Measurements from ENCODE around the gene RALGDS.

RALGDS gene

GRCh38 chr9:133113949-133114885 is 6.8 kb downstream of the RALGDS start:
- peak overlapping the region; percentile 93 for H3K27ac ChIP-seq
- TF ChIP-seq CTCF (conservative IDR thresholded peaks at IDR 0.05) (no peak), ZFX (IDR thresholded peaks at IDR 0.05) (no peak)

GRCh38 chr9:133113163-133113948 is 7.7 kb downstream of the RALGDS start:
- peak overlapping the region; percentile 93 for H3K27ac ChIP-seq
- TF ChIP-seq CTCF (conservative IDR thresholded peaks at IDR 0.05) (no peak), ZFX (IDR thresholded peaks at IDR 0.05) (no peak)

- peak overlapping the region; percentile 93; the same call in 1 of the 2 replicates for H3K27ac ChIP-seq
- TF ChIP-seq ZFX (IDR thresholded peaks at IDR 0.05) (no peak), CTCF (conservative IDR thresholded peaks at IDR 0.05) (no peak)
Observed at GRCh38 chr9:133112663-133113026, 8.4 kb downstream of the RALGDS start.

- TF ChIP-seq ZFX (IDR thresholded peaks at IDR 0.05) (no peak), CTCF (conservative IDR thresholded peaks at IDR 0.05) (no peak)
- H3K27ac ChIP-seq: peak overlapping the region; percentile 93; the same call in 1 of the 2 replicates
Observed at GRCh38 chr9:133111808-133112662, 9.0 kb downstream of the RALGDS start.

GRCh38 chr9:133109931-133110650 is 10.9 kb downstream of the RALGDS start:
- TF ChIP-seq ZFX (IDR thresholded peaks at IDR 0.05): no peak
- TF ChIP-seq CTCF (conservative IDR thresholded peaks at IDR 0.05): no peak

GRCh38 chr9:133108794-133109641 is 12.0 kb downstream of the RALGDS start:
- no peak for TF ChIP-seq ZFX (IDR thresholded peaks at IDR 0.05)
- TF ChIP-seq CTCF (conservative IDR thresholded peaks at IDR 0.05): no peak
- no peak overlapping the region for H3K27ac ChIP-seq

More at GRCh38 chr9:133109931-133110650, 10.9 kb downstream of the RALGDS start:
- no peak overlapping the region for H3K27ac ChIP-seq

All from C4-2B (cell line).